ENCODE data around the gene CEP112.

DNA sequence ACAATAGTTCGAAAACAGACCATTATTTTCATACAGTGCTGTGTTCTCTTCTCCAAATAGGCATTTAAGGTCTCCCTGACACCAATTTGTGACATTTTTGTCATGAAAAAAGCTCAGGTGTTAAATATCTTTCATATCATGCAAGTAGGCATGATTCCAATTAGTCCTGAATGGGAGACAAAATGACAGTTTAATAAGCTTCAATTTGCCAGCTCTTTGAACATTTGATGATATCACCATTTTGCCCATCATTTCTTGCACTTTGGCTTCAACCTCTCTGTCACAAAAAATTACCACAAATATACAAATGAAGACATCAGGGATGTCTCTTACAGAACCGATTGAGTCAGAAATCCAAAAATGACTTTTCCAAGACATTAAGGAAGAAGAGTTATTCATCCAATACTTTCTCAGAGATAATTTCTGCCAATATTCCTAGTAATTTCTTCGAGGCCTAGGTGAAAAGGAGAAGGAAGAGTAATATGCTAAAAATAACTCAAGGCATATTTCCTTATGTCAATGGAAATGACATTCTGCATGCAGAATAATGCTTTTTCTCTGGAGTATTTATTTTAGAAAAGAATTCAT is 298.1 kb downstream of the CEP112 start:
- TF ChIP-seq, protein P1, sequence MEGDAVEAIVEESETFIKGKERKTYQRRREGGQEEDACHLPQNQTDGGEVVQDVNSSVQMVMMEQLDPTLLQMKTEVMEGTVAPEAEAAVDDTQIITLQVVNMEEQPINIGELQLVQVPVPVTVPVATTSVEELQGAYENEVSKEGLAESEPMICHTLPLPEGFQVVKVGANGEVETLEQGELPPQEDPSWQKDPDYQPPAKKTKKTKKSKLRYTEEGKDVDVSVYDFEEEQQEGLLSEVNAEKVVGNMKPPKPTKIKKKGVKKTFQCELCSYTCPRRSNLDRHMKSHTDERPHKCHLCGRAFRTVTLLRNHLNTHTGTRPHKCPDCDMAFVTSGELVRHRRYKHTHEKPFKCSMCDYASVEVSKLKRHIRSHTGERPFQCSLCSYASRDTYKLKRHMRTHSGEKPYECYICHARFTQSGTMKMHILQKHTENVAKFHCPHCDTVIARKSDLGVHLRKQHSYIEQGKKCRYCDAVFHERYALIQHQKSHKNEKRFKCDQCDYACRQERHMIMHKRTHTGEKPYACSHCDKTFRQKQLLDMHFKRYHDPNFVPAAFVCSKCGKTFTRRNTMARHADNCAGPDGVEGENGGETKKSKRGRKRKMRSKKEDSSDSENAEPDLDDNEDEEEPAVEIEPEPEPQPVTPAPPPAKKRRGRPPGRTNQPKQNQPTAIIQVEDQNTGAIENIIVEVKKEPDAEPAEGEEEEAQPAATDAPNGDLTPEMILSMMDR (optimal IDR thresholded peaks at IDR 0.05 in 1 of 3, IDR thresholded peaks at IDR 0.05 in 1 of 3, conservative IDR thresholded peaks at IDR 0.05 in 1 of 3; ENCODE audit: extremely low read depth in 1 of 3, insufficient read depth in 2 of 3, low read length in 3 of 3): no peak
- TF ChIP-seq EZH2 (IDR thresholded peaks at IDR 0.05; ENCODE audit: low read length): no peak

Measured in keratinocyte (primary cell).